Esophagus squamous epithelium (tissue), 5 donors: ENCODE measurements around the gene VIP. TPM values are rescaled to one million over a fixed set of nuclear protein-coding genes. Genes with fewer than 3 reads are reported as not detected.

Experiments used
- DNase-seq: peaks from one replicate; lab custom pipeline; 2025; lab: John Stamatoyannopoulos, UW
- H3K27ac ChIP-seq, 4 donors: fragments of 200-600 bp; sonication (generic); one replicate each; pipeline ENCODE4 v1.5.1; 2016 to 2019; ENCODE audit warnings: mild to moderate bottlenecking in 1 of 4
- H3K27me3 ChIP-seq, 4 donors: fragments of 200-600 bp; sonication (generic); 1 replicate in 3 of 4; 2 replicates in 1 of 4; pipeline versions ENCODE4 v1.5.1 to v1.6.0; 2017 to 2021; ENCODE audit warnings: antibody characterized with exemption in 1 of 4
- H3K36me3 ChIP-seq, 3 donors: fragments of 200-600 bp; sonication (generic); one replicate each; pipeline ENCODE4 v1.5.1; 2016 to 2019
- H3K4me1 ChIP-seq, 3 donors: fragments of 200-600 bp; sonication (generic); one replicate each; pipeline ENCODE4 v1.5.1; 2017 to 2019
- H3K4me3 ChIP-seq, 4 donors: fragments of 200-600 bp; sonication (generic); 1 replicate in 3 of 4; 2 replicates in 1 of 4; pipeline ENCODE4 v1.5.1; 2016 to 2019; ENCODE audit warnings: mild to moderate bottlenecking in 2 of 4, moderate library complexity in 1 of 4
- H3K9me3 ChIP-seq, 3 donors: fragments of 200-600 bp; sonication (generic); one replicate each; pipeline ENCODE4 v1.5.1; 2016 to 2019
- CTCF ChIP-seq, 6 experiments: fragments of 450-650 bp in 4 of 6; fragments of 200-600 bp in 2 of 6; sonication (generic) in 2 of 6; IDR thresholded peaks; one replicate each; pipeline ENCODE4 v1.5.1; 2016 to 2019; ENCODE audit warnings: antibody characterized with exemption in 6 of 6, mild to moderate bottlenecking in 4 of 6, moderate library complexity in 4 of 6
- POLR2A ChIP-seq, 4 donors: fragments of 450-650 bp; IDR thresholded peaks; one replicate each; pipeline ENCODE4 v1.6.1; 2017; ENCODE audit warnings: antibody characterized with exemption in 4 of 4, mild to moderate bottlenecking in 4 of 4, moderate library complexity in 3 of 4
- WGBS, 2 donors: methylation state at CpG; one replicate each; pipeline ENCODE4 v1.1.5; 2018; 5-methylcytosine and 5-hydroxymethylcytosine counted together
- intact Hi-C: fragments of 100-400 bp; cut with DNase I; formaldehyde crosslinking; loops from one replicate; pipeline ENCODE4 v1.15.0; 2022
- total RNA-seq, 4 donors: library from RNA; depleted of rRNA; stranded (reverse); fragments of >200 nt; gene quantifications; one replicate each; pipeline ENCODE4 v1.1.0, GENCODE V29; 2016
- donor health status: DM: yes; HTN: yes; CAD: no.

The VIP gene
- total RNA-seq, 4 donors from 2014 or later: 0.22 to 0.38 TPM; not detected in 2

- H3K27ac ChIP-seq: no peak overlapping the region
- intact Hi-C loops: no loop called here
- no peak for TF ChIP-seq POLR2A (IDR thresholded peaks at IDR 0.05)
- TF ChIP-seq CTCF (IDR thresholded peaks at IDR 0.05): no peak
- H3K36me3 ChIP-seq: no peaks in the 10 kb centered on the region
- no peaks in the 10 kb centered on the region for H3K27me3 ChIP-seq
- DNase-seq: no peak
- no peaks in the 10 kb centered on the region for H3K4me1 ChIP-seq
- no peaks in the 10 kb centered on the region for H3K9me3 ChIP-seq
- no peak overlapping the region for H3K4me3 ChIP-seq
- 41 to 43% methylated on average over 1 of the region's 1 CpG for WGBS, 2 donors
These were observed 1.3 kb upstream of the VIP start for GRCh38 chr6:152749336-152749735.

- Histone ChIP-seq H3K36me3 (no peaks in the 10 kb centered on the region), H3K4me3 (no peak overlapping the region), H3K9me3 (no peaks in the 10 kb centered on the region), H3K4me1 (no peaks in the 10 kb centered on the region), H3K27me3 (no peaks in the 10 kb centered on the region), H3K27ac (no peak overlapping the region)
- DNase-seq: no peak
- WGBS, 2 donors: 64 to 88% methylated on average over 3 of the region's 3 CpGs
- intact Hi-C loops: no loop called here
- TF ChIP-seq POLR2A (IDR thresholded peaks at IDR 0.05) (no peak), CTCF (IDR thresholded peaks at IDR 0.05) (no peak)
These were observed 14.7 kb downstream of the VIP start for GRCh38 chr6:152765331-152765730.

- Histone ChIP-seq H3K27me3 (no peaks in the 10 kb centered on the region), H3K36me3 (no peaks in the 10 kb centered on the region), H3K27ac (no peak overlapping the region), H3K9me3 (no peaks in the 10 kb centered on the region), H3K4me3 (no peak overlapping the region), H3K4me1 (no peaks in the 10 kb centered on the region)
- DNase-seq: no peak
- TF ChIP-seq POLR2A (IDR thresholded peaks at IDR 0.05): no peak
- TF ChIP-seq CTCF (IDR thresholded peaks at IDR 0.05): no peak
- WGBS, 2 donors: 77 to 81% methylated on average over 7 of the region's 7 CpGs
- intact Hi-C loops: no loop called here
These were observed 18.6 kb downstream of the VIP start for GRCh38 chr6:152769159-152769558.

GRCh38 chr6:152769993-152770392 lies 19.4 kb downstream of the VIP start:
- Histone ChIP-seq H3K36me3 (no peaks in the 10 kb centered on the region), H3K27me3 (no peaks in the 10 kb centered on the region), H3K4me3 (no peak overlapping the region), H3K27ac (no peak overlapping the region), H3K9me3 (no peaks in the 10 kb centered on the region), H3K4me1 (no peaks in the 10 kb centered on the region)
- no peak for DNase-seq
- WGBS, 2 donors: 58 to 89% methylated on average over 1 to 2 of the region's 2 CpGs
- TF ChIP-seq POLR2A (IDR thresholded peaks at IDR 0.05) (no peak), CTCF (IDR thresholded peaks at IDR 0.05) (no peak)
- intact Hi-C loops: no loop called here

GRCh38 chr6:152771061-152771687 lies 20.6 kb downstream of the VIP start:
- Histone ChIP-seq H3K9me3 (no peaks in the 10 kb centered on the region), H3K27ac (no peak overlapping the region), H3K36me3 (no peaks in the 10 kb centered on the region), H3K27me3 (no peaks in the 10 kb centered on the region), H3K4me1 (no peaks in the 10 kb centered on the region), H3K4me3 (no peak overlapping the region)
- WGBS, 2 donors: 59 to 69% methylated on average over 4 to 5 of the region's 5 CpGs
- no peak for DNase-seq
- intact Hi-C loops: no loop called here
- TF ChIP-seq POLR2A (IDR thresholded peaks at IDR 0.05) (no peak), CTCF (IDR thresholded peaks at IDR 0.05) (no peak)
